ENCODE data around the gene CAB39L. TPM values are rescaled to one million over a fixed set of nuclear protein-coding genes. Genes with fewer than 3 reads are reported as not detected.

CAB39L gene
- total and polyA plus RNA-seq, 2 of the 13 experiments (the other 11 are each of a cell fraction or from before 2014, with no cell fraction given), result 3.1 to 6.1 TPM

DNA sequence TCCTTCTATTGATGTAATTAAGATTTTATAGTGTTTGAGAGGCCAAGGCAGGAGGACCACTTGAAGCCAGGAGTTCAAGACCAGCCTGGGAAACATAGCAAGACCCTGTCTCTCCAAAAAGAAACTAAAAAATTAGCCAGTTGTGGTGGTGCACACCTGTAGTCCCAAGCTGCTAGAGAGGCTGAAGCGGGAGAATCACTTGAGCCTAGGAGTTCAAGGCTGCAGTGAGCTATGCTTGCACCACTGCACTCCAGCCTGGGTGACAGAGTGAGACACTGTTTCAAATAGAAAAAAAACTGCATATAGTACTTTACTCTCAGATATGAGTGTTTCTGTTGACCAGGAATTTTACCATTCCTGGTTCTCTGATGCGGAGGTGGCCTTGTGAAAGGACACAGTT lies 147.2 kb downstream of the CAB39L start (continued):
- no peak for TF ChIP-seq ZBTB4 (CRISPR knock-in tag; IDR thresholded peaks at IDR 0.05; ENCODE audit: borderline replicate concordance)
- peak; percentile 36; the same call in 1 of the 2 replicates for TF ChIP-seq HDAC2 (CRISPR knock-in tag; IDR thresholded peaks at IDR 0.05)
- peak; percentile 77 for TF ChIP-seq ZMYM2 (CRISPR knock-in tag; IDR thresholded peaks at IDR 0.05)
- TF ChIP-seq ZNF362 (CRISPR knock-in tag; IDR thresholded peaks at IDR 0.05; ENCODE audit: borderline replicate concordance), result peak; percentile 61; the same call in 1 of the 2 replicates
- no peak for TF ChIP-seq RXRB (CRISPR knock-in tag; IDR thresholded peaks at IDR 0.05; ENCODE audit: borderline replicate concordance)
- no peak for TF ChIP-seq ZBTB1 (CRISPR knock-in tag; IDR thresholded peaks at IDR 0.05; ENCODE audit: borderline replicate concordance)
- no peak for TF ChIP-seq IRF2 (CRISPR knock-in tag; IDR thresholded peaks at IDR 0.05)
- no peak for TF ChIP-seq SMARCE1 (IDR thresholded peaks at IDR 0.05; ENCODE audit: borderline replicate concordance)
- TF ChIP-seq ZBTB42 (CRISPR knock-in tag; IDR thresholded peaks at IDR 0.05), result no peak
- no peak for TF ChIP-seq ELF1 (CRISPR knock-in tag; IDR thresholded peaks at IDR 0.05)
- TF ChIP-seq SALL1 (CRISPR knock-in tag; IDR thresholded peaks at IDR 0.05), result peak; percentile 26; the same call in 1 of the 2 replicates
- TF ChIP-seq, protein P1, sequence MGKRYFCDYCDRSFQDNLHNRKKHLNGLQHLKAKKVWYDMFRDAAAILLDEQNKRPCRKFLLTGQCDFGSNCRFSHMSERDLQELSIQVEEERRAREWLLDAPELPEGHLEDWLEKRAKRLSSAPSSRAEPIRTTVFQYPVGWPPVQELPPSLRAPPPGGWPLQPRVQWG (CRISPR knock-in tag; IDR thresholded peaks at IDR 0.05; ENCODE audit: borderline replicate concordance, low read depth), result no peak
- peak; percentile 87 for TF ChIP-seq ZMYM3 (CRISPR knock-in tag; IDR thresholded peaks at IDR 0.05)
- TF ChIP-seq TFDP1 (CRISPR knock-in tag; IDR thresholded peaks at IDR 0.05; ENCODE audit: borderline replicate concordance), result no peak
- TF ChIP-seq RBM22 (optimal IDR thresholded peaks at IDR 0.05; ENCODE audit: low read length), result no peak
- no peak for TF ChIP-seq TAF15 (IDR thresholded peaks at IDR 0.05; ENCODE audit: low read depth, low read length, poor library complexity, severe bottlenecking)
- no peak for TF ChIP-seq ZNF563 (CRISPR knock-in tag; IDR thresholded peaks at IDR 0.05)
- no peak for TF ChIP-seq ATF6 (CRISPR knock-in tag; conservative IDR thresholded peaks at IDR 0.05)
- TF ChIP-seq ZNF569 (CRISPR knock-in tag; IDR thresholded peaks at IDR 0.05; ENCODE audit: borderline replicate concordance), result no peak
- no peak for TF ChIP-seq KLF9 (CRISPR knock-in tag; IDR thresholded peaks at IDR 0.05; ENCODE audit: low read depth)

Data from HepG2 (cell line).